Ecto neural progenitor cell (in vitro differentiated cells): Measurements from ENCODE around the gene TGFA.
A peak's percentile ranks its signal among the peaks of the same experiment; 100 is the strongest.

Experiments
- DNase-seq: peaks from one replicate; pipeline ENCODE4 v3.0.0-alpha.2; 2018; ENCODE audit warnings: low spot score

TGFA gene

DNA sequence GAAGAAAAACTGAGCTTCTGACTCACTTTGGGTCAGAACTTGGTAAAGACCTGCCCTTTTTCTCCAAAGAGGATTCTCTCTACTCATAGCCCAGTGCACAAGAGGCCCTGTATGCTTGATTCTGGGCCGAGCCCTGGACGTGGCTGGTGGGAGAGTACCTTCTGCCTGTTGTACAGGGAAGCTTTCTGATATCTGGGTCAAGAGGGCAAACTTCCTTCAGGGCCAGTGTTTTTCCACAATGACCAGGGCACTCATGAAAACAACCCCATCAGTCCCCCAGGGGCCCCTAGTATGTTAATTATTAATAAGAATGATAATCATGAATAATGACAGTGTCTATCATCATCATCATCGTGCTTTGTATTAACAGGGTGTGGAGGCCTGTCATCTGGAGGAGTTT, 90.0 kb downstream of the TGFA start:
- DNase-seq, result no peak

DNA sequence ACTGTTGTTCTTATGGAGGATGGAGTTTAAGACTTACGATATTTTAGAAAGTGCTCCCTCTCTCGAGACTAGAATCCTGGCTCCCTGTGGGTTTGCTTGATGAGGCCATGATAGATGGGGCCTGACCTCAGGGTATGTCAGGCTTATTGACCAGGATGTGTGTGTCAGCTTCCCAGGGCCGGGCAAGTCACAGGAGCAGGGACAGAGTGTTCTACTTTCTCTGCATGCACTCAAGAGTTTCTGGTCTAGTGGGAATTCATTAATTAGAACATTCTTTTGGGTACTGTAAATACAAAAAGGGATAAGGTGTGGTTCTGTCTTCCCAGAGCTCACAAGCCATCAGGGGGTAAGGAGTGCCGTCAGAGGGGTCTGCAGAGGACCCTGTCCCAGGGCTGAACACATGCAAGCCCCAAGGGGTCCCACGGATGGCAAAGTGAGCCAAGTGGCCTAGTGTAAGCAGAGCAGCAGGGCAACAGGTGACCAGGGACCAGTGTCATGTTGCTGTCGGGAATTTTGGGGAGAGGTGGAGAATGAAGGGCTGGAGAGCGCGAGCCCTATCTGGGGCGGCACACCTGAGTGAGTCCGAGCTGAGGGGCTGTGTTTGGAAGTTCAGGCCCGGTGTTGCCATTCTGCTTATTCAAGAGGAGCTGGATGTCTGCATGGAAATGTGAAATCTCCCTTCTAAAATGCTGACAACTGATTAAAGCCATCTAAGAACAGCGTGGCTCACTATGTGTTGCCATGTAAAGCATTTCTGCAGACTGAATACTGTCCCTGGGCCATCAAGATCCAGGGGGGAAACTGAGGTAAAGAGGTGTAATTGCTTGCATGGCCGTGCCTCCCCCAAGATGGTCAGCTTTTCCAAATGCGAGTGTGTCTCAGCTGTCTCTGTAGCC, 91.4 kb downstream of the TGFA start:
- no peak for DNase-seq

DNA sequence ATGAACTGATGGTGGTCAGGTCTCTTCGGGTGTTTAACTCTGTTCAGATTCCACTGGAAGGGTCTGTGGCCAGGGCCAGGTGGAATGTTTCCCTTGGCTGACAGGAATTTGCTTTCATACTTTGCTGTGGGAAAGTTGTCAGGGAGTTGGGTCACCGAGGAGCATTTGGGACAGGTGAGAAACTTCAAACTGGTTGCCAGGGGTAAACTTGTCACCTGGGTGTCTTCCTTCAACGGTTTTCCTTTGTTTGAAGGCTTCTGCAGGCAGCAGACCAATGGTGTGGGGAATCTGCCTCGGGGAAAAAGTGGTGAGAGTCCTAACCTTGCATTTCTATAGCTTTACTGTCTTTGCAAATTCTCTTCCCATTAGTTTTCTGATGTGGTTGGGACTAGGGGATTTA, 92.2 kb downstream of the TGFA start:
- DNase-seq, result no peak

DNA sequence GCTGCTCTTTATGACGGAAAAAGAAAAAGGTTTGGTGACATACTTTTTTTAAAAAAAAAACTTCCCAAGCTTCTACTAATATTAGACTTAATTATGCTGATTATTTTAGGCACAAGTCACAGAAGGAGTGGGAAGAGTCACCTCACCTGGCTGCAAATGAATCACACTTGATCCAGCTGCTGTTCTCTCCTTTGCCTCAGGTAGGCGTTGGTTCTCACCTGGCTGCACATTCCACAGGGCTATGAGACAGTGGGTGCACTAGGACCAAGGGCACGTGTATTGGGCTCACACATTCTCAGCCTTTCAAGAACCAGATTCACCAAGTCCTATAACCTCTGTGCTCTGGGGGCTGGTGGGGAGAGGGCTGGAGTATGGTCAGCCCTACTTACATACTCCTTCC, 93.3 kb downstream of the TGFA start:
- peak; percentile 11 for DNase-seq

DNA sequence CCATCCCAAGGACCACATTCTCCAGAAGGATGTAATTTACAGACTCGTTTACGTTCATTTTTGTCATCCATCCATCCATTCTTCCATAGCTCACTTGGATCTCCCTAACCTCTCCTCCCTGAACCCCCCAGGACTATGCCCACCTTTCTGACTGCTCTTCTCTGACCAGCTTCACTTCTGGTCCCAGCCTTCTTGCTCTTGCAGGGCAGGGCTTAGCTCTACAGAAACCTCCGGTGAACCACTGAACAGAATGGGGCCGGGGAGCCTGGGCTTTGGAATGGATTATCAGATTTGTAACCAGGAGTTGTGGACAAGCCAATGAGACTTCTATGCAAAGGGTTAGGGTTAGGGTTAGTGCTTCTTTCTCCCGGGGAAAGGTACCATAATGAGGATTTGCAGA, 95.0 kb downstream of the TGFA start:
- DNase-seq, result peak; percentile 48

DNA sequence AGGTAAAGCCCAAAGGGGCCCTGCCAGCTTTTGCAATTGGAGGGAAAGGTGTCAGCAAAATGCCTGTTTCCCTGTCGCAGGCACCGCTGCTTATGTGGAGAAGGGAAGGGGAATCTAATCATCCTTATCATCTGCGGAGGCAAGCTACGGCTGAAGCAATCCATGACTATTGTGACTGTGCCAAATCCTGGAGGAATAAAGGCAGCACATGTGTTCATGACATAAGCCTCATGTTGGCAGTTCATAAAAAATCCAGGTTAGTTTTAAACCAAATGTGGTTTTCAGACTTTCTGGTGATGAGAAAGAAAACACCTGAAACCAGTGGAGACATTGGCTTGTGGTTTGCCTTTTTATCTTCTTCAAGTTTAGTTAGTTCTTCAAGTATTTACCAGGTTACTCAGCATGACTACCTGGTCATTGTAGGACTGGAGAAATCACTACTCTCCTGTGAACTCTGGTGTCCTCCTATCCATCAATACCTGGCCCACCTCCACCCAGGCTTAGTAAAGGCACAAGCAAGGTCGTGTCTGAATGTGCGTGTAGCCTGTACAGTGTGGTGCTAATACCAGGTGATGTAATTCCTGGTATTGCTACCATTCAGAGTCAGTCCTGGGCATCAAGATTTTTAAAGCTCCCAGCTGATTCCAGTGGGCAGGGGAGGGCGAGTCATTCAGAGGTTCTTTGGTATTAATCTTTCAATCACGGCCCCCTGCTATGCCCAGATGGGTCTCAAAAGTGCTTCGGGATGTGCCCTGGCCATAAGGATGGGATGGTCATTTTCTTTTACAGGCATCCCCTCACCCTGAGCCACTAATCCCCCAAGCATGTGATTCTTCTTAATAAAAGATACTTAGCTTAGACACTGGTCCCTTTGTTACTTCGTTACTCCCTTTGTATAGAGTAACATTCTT, 96.8 kb downstream of the TGFA start:
- no peak for DNase-seq

DNA sequence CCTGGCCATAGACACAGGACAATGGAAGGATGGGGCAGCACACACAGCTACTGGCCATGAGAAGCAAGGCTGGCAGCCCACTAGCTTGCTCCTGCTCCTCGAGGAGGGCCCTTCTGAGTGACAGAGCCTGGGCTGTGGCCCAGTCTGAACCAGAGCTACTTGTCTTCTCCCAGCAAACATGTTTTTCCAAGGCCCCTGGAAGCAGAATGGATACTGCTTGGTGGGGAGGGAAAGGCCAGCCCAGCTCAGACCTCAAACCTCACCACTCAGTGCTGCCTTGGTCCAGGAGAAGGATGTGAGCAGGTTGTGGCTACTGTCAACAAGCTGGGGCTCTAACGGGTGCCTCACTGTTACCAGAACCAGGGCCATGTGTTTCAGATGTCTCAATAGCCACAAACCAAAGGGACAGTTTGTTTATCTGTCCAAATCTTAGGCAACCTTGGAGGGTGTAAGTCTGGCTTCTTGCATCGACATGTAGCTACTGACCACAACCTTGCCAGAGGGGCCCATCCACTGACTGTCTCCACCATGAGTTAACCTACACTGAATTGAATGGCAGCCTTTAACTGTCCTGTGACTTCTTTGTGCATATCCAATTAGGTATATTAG, 98.6 kb downstream of the TGFA start:
- DNase-seq, result no peak

DNA sequence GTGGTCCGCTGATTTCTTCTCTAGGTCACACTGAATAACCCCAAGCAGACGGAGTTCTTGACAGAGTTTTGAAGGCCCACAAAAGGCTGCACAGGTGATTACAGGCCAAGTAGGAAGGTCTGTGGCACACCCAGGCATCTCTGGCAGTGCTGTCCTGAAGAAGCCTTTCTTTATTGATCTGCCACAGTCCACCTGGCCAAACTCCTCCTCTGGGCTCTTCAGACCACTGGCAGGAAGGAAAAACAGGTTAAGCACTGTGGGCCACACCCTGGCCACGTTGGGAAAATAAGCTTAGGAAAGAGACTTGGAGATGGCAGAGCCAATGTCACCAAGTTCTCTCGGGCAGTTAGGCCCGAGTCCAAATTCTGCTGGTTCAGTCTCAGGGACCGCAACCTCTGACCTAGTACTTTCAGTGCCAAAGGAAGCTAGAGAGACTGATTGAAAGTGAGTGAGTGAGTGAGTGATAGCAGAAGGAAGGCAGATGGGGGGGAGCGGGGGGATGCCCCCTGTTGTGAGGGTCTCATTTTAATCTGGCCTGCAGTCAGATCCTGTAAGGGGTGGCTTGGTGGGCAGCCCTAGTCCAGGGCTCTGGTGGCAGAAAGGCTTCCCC, 102.9 kb downstream of the TGFA start:
- peak; percentile 27 for DNase-seq

DNA sequence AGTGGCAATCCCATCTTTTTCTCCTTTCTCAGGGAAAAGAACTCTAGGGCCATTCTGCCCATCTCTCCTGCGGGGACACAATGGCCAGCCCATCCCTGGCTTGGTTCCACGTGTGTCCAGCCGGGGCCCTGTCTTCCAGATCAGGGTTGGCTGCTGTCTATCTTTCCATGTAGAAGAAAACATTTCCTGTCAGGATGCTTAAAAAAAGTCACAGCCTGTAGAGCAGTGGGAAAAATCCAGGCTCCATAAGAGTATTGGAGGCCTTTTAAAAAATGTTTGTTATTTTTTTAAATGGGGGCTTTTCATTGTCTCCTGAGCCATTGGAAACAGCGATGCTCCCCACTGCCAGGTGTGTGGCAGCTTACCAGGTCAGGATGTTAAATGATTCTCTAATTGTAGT, 105.6 kb downstream of the TGFA start:
- peak; percentile 29 for DNase-seq

DNA sequence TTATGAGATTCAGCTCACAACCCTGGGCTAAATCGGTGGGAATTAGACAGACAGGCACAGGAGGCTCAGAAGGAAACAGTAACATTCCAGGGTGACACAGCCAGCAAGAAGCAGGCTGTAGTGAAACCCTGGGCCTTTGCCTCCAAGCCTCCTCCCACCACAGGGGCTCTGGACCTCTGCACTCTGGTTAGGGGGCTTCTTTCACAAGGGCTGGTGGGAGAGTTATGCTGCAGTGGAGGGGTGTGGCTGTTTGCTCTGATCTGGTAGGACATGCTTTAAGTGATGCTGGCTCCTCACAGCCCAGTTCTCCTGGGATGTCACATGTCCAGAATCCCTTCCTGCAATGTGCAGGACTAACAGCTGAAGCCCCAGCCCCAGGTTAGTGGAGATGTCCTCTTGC, 109.9 kb downstream of the TGFA start:
- peak; percentile 41 for DNase-seq

DNA sequence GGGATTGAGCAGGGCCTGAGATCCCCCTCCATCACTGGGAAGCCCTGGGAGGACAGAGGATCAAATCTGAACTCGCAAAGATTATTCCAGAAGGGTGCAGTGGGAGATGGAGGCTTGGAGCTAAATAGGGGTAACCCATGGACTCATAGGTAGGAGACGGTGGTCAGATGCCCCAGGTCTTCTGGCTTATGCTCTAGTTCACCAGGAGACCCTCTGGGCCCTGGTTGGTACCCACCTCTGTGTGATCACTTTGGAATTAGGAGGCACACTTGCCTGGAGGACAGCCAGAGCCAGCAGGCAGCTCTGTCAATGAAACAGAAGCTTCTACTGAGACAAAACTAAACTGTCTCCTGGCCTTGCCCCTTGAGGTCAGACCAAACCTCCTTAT, 110.6 kb downstream of the TGFA start:
- DNase-seq, result peak; percentile 29

DNA sequence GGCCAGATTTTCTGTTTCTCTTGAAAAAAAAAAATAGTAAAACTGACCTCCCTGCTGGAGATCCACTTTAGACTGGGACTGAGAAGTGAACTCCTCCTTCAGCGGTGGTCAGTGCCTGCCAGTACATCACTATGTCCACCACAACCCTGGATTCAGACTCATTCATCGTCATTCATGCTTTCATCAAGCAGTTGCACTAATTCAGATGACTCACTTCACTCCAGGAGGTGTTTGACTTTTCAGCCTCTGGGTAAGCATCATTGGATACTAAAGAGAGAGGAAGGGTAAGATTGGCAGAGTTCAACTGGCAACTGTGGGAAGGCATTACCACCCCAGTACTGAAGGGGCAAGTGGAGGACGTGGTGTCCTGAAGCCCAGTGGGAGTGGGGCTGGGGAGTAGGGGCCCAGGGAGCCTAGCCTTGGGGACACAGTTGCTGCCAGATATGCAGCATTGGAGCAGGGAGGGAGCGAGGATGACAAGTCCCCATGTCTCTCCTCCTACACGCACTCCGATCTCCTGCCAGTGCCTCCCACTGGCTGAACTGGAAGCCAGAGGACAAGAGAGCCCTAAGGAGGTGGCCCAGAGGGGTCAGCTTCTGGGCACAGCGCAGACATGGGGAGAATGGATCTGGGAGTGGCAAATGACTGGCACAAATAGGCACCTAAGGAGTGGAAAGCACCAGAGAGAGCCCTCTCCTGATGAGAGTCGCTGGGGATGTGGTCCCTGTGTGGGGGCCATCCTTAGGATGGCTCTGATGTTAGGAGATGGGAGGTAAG, 111.1 kb downstream of the TGFA start:
- peak; percentile 25 for DNase-seq

DNA sequence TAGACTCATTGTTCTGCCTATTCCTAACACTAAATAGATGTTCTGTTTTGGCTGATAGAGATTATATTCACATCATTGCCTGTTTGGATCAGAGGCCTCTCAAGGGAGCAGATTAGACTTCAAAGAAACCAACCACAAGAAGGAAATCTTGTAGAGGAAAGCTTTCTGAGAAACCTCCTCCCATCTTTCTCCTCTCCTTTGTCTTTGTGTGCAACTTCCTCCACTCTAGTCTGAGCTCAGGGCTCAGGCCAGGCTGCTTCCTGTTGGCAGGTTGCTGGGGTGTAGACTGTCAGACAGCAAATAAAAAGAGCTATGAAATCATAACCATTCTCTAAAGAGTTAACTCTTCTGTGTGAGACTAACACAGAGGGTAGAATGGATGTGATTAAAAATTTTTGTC, 113.0 kb downstream of the TGFA start:
- no peak for DNase-seq

DNA sequence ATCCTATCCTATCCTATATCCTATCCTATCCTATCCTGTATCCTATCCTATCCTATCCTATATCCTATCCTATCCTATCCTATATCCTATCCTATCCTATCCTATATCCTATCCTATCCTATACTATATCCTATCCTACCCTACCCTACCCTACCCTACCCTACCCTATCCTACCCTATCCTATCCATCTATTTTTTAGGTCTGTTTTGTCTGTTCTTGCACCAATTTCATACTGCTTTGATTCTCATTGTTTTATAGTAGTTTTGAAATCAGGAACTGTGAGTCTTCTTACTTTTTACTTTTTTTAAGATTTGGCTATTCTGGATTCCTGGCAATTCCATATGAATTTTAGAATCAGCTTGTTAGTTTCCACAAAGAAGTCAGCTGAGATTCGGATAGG, 118.5 kb downstream of the TGFA start:
- DNase-seq, result no peak

DNA sequence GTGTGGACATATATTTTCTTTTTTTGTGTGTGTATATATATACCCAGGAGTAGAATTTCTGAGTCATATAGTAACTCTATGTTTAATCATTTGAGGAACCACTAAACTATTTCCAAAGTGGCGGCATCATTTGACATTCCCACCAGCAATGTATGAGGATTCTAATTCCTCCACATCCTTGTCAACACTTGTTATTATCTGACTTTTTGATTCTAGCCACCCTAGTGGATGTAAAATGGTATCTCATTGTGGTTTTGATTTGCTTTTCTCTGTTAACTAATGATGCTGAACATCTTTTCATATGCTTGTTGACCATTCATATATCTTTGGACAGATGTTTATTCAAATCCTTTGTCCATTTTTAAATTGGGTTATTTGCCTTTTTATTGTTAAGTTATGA, 120.3 kb downstream of the TGFA start:
- no peak for DNase-seq

DNA sequence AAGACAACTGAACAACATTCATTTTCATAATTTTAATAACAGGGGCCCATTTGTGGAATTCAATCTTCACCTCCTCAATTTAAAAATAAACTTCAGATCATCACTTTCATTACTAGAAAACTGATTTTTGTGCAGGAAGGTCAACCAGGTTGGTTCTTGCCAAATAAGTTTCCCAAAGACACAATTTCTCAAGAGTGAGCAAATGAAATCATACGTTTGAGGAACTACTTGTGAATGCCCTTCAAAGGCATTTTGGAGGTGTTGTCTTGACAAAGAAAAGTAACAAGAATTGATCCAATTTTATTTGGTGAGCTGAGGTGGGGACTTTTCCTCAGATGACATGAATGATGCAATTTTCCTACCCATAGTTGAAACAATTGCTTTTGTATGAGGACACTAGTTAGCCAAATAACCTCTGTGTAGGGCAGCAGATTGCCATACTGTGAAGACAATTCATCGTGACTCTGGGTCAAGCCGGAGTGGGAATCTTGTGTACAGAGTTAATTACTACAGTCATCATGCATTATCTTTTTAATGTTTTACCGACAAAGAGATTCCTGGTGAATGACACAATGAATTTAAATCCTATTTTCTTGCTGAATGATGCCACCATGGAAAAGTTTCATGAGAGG, 121.8 kb downstream of the TGFA start:
- no peak for DNase-seq

DNA sequence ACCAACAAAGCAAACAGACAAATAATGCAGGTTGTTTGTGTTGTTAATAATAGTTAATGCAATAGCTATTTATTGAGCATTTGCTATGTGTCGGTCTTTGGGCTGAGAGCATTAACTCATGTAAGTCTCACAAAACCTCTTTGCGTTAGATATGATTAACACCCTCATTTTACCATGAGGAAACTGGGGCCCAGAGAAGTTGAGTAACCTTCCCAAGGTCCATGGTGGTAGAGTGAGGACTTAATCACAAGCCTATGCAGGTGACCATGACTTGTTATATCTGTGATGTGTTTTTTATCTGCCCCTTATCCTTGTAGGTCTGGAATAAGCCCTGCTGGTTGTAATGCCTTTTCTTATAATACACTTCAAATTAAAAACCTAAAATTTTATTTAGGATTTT, 127.3 kb downstream of the TGFA start:
- DNase-seq, result no peak

DNA sequence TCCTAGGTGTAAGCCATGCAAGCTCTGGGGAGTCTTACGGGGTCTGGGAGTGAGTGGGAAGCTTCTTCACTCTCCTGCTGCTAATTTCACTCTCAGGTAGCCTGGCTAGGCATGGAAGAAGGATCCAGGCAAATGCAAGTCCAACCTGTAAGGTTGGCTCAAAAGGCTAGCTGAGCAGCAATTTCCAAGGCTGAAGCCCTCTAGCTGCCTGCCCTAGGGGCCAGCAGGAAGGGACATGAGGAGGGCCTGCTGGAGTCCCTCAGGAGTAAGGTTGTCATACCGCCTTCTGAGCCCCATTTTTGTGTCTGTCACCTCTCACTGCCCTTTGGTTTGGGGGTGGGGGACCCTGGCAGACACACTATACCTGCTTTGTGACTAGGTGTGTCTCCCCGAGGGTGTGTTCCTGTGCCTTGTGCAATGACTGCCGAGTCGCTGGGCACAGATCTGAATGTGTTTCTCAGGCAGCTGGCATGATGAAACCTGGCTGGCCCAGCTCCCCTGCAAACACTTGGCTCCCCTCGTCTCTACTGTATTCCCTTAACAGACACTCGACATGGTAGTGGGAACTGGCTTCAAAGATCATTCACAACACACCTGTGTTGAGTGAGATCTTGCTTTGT, 127.8 kb downstream of the TGFA start:
- no peak for DNase-seq

DNA sequence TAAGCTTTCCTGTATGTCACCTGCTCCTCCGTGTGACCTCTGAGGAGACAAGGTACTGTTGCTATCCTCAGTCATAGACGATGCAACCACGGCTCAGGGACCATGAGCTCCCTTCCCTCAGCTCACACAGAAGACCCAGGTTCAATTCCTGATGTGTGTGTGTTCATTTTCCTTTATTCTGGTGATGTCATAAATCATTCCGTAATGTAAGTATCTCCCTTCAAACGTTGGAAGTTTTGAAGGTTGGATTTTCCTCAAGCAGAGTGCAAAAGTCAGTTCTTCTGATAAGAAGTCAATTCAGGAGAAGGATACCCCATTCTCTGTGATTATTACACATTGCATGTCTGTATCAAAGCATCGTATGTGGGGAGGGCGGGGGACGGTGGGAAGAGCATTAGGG, 132.9 kb downstream of the TGFA start:
- DNase-seq, result no peak

DNA sequence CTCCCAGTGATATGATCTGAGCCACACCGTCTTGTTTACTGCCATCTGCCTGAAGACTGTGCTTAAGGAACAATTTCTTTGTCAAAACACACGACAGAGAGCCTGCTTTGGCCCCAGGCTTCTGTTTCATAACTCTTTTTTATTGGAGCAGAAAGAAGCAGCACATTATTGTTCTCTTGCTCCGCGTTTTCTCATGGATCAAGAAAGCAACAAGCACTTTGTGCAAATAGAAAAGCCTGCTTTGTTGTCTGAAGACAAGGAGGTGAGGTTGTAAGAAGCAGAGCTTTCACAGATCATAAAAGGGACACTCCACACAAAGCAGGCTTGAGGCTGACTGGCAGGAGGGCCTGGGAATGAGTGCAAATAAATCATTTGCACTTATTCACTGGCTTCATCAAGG, 133.5 kb downstream of the TGFA start:
- DNase-seq, result no peak

DNA sequence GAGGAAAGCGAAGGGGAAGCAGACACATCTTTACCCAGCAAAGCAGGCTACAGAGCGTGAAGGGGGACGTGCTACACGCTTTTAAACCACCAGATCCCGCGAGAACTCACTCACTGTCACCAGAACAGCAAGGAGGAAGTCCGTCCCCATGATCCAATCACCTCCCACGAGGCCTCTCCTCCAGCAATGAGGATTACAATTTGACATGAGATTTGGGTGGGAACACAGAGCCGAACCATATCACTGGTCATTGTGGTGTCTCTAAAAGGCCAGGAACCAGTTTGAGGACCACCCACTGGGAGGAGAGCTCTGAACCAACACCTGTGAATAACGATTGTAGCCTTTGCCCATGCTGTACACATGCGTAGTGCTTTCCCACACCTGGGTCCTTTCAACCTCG, 135.1 kb downstream of the TGFA start:
- no peak for DNase-seq
